Measurements from ENCODE around the gene MORN1.

The MORN1 gene

GRCh38 chr1:2414297-2414958 is 23.1 kb upstream of the MORN1 start:
- H3K9me3 Mint-ChIP-seq = no peaks in the 10 kb centered on the region
- H3K4me1 Mint-ChIP-seq (ENCODE audit: low read depth) = peaks cover 28% of the 10 kb centered on the region
- H3K27me3 Mint-ChIP-seq (ENCODE audit: low read depth) = no peaks in the 10 kb centered on the region
- peaks cover 2% of the 10 kb centered on the region for H3K36me3 Mint-ChIP-seq (ENCODE audit: low read depth)
- H3K27ac Mint-ChIP-seq = peak overlapping the region; percentile 91
- peak overlapping the region; percentile 76 for H3K4me3 Mint-ChIP-seq

GRCh38 chr1:2413495-2414296 is 22.3 kb upstream of the MORN1 start:
- Mint-ChIP-seq H3K36me3 (ENCODE audit: low read depth) (peaks cover 2% of the 10 kb centered on the region), H3K27ac (peak overlapping the region; percentile 91), H3K27me3 (ENCODE audit: low read depth) (no peaks in the 10 kb centered on the region), H3K4me3 (peak overlapping the region; percentile 76), H3K9me3 (no peaks in the 10 kb centered on the region), H3K4me1 (ENCODE audit: low read depth) (peaks cover 28% of the 10 kb centered on the region)

- H3K4me3 Mint-ChIP-seq = peak overlapping the region; percentile 69
- H3K4me1 Mint-ChIP-seq (ENCODE audit: low read depth) = peaks cover 28% of the 10 kb centered on the region
- H3K9me3 Mint-ChIP-seq = no peaks in the 10 kb centered on the region
- peaks cover 2% of the 10 kb centered on the region for H3K36me3 Mint-ChIP-seq (ENCODE audit: low read depth)
- no peak overlapping the region for H3K27ac Mint-ChIP-seq
- no peaks in the 10 kb centered on the region for H3K27me3 Mint-ChIP-seq (ENCODE audit: low read depth)
Observed at GRCh38 chr1:2412773-2413494, 21.6 kb upstream of the MORN1 start.

- Mint-ChIP-seq H3K27ac (peak within 1 kb of the TSS; percentile 81), H3K27me3 (ENCODE audit: low read depth) (no peaks in the 10 kb centered on the region), H3K36me3 (ENCODE audit: low read depth) (peaks cover 2% of the 10 kb centered on the region), H3K4me1 (ENCODE audit: low read depth) (peaks cover 28% of the 10 kb centered on the region), H3K9me3 (no peaks in the 10 kb centered on the region), H3K4me3 (peak within 1 kb of the TSS; percentile 83)
Observed at GRCh38 chr1:2412395-2412772, 21.0 kb upstream of the MORN1 start, which contains the start of gene PEX10. Gene PEX10 (minus strand): TSS chr1:2412564. CDS start chr1:2412502, 62 bp downstream.

GRCh38 chr1:2411801-2412394 is 20.5 kb upstream of the MORN1 start:
- no peaks in the 10 kb centered on the region for H3K27me3 Mint-ChIP-seq (ENCODE audit: low read depth)
- H3K4me1 Mint-ChIP-seq (ENCODE audit: low read depth) = peaks cover 25% of the 10 kb centered on the region
- peaks cover 2% of the 10 kb centered on the region for H3K36me3 Mint-ChIP-seq (ENCODE audit: low read depth)
- H3K27ac Mint-ChIP-seq = peak overlapping the region; percentile 81
- H3K9me3 Mint-ChIP-seq = no peaks in the 10 kb centered on the region
- peak overlapping the region; percentile 83 for H3K4me3 Mint-ChIP-seq

- H3K4me3 Mint-ChIP-seq = no peak overlapping the region
- no peaks in the 10 kb centered on the region for H3K36me3 Mint-ChIP-seq (ENCODE audit: low read depth)
- no peaks in the 10 kb centered on the region for H3K27me3 Mint-ChIP-seq (ENCODE audit: low read depth)
- H3K27ac Mint-ChIP-seq = no peak overlapping the region
- H3K9me3 Mint-ChIP-seq = no peaks in the 10 kb centered on the region
- peaks cover 11% of the 10 kb centered on the region for H3K4me1 Mint-ChIP-seq (ENCODE audit: low read depth)
Observed at GRCh38 chr1:2409745-2410144, 18.4 kb upstream of the MORN1 start.

- Mint-ChIP-seq H3K27me3 (ENCODE audit: low read depth) (no peaks in the 10 kb centered on the region), H3K9me3 (no peaks in the 10 kb centered on the region), H3K4me1 (ENCODE audit: low read depth) (peaks cover 5% of the 10 kb centered on the region), H3K36me3 (ENCODE audit: low read depth) (peaks cover 2% of the 10 kb centered on the region), H3K27ac (peak overlapping the region; percentile 41), H3K4me3 (no peak overlapping the region)
Observed at GRCh38 chr1:2408859-2409276, 17.5 kb upstream of the MORN1 start.

- H3K9me3 Mint-ChIP-seq = no peaks in the 10 kb centered on the region
- H3K27me3 Mint-ChIP-seq (ENCODE audit: low read depth) = no peaks in the 10 kb centered on the region
- no peak overlapping the region for H3K27ac Mint-ChIP-seq
- peaks cover 5% of the 10 kb centered on the region for H3K4me1 Mint-ChIP-seq (ENCODE audit: low read depth)
- H3K4me3 Mint-ChIP-seq = no peak overlapping the region
- H3K36me3 Mint-ChIP-seq (ENCODE audit: low read depth) = peaks cover 2% of the 10 kb centered on the region
Observed at GRCh38 chr1:2408456-2408855, 17.1 kb upstream of the MORN1 start.

- Mint-ChIP-seq H3K27me3 (ENCODE audit: low read depth) (no peaks in the 10 kb centered on the region), H3K4me1 (ENCODE audit: low read depth) (peaks cover 5% of the 10 kb centered on the region), H3K4me3 (no peak overlapping the region), H3K9me3 (no peaks in the 10 kb centered on the region), H3K27ac (no peak overlapping the region), H3K36me3 (ENCODE audit: low read depth) (peaks cover 4% of the 10 kb centered on the region)
Observed at GRCh38 chr1:2407991-2408275, 16.6 kb upstream of the MORN1 start.

GRCh38 chr1:2407166-2407990 is 16.0 kb upstream of the MORN1 start:
- Mint-ChIP-seq H3K27ac (no peak overlapping the region), H3K4me3 (no peak overlapping the region)

GRCh38 chr1:2406451-2407041 is 15.2 kb upstream of the MORN1 start:
- Mint-ChIP-seq H3K4me1 (ENCODE audit: low read depth) (peaks cover 5% of the 10 kb centered on the region), H3K36me3 (ENCODE audit: low read depth) (peaks cover 17% of the 10 kb centered on the region), H3K27ac (no peak overlapping the region), H3K27me3 (ENCODE audit: low read depth) (no peaks in the 10 kb centered on the region), H3K9me3 (no peaks in the 10 kb centered on the region), H3K4me3 (no peak overlapping the region)

More at GRCh38 chr1:2407166-2407990, 16.0 kb upstream of the MORN1 start:
- Mint-ChIP-seq H3K36me3 (ENCODE audit: low read depth) (peaks cover 9% of the 10 kb centered on the region), H3K9me3 (no peaks in the 10 kb centered on the region), H3K27me3 (ENCODE audit: low read depth) (no peaks in the 10 kb centered on the region), H3K4me1 (ENCODE audit: low read depth) (peaks cover 5% of the 10 kb centered on the region)

- no peak overlapping the region for H3K4me3 Mint-ChIP-seq
- H3K27ac Mint-ChIP-seq = no peak overlapping the region
- no peaks in the 10 kb centered on the region for H3K27me3 Mint-ChIP-seq (ENCODE audit: low read depth)
- no peaks in the 10 kb centered on the region for H3K9me3 Mint-ChIP-seq
- peaks cover 22% of the 10 kb centered on the region for H3K36me3 Mint-ChIP-seq (ENCODE audit: low read depth)
- H3K4me1 Mint-ChIP-seq (ENCODE audit: low read depth) = peaks cover 5% of the 10 kb centered on the region
Observed at GRCh38 chr1:2405588-2406295, 14.4 kb upstream of the MORN1 start.

- H3K9me3 Mint-ChIP-seq = no peaks in the 10 kb centered on the region
- H3K4me3 Mint-ChIP-seq = no peak overlapping the region
- H3K36me3 Mint-ChIP-seq (ENCODE audit: low read depth) = peaks cover 28% of the 10 kb centered on the region
- no peaks in the 10 kb centered on the region for H3K27me3 Mint-ChIP-seq (ENCODE audit: low read depth)
- H3K4me1 Mint-ChIP-seq (ENCODE audit: low read depth) = no peaks in the 10 kb centered on the region
- no peak overlapping the region for H3K27ac Mint-ChIP-seq
Observed at GRCh38 chr1:2404890-2405511, 13.6 kb upstream of the MORN1 start.

Data from T-helper 1 cell treated with Interleukin-12 subunit alpha and Interleukin-12 subunit beta and Interleukin-4 antibody, amounts not matched to agents 30 μg/mL and 1 μg/mL, for 36 hours (primary cell).